Left ventricle myocardium inferior (tissue), 1 donor: ENCODE results near the gene VPS45. TPM values are rescaled to one million over a fixed set of nuclear protein-coding genes. Genes with fewer than 3 reads are reported as not detected.
"Not testable (repeated sequence)": the region's sequence is repeated elsewhere in the genome, so short reads cannot be mapped to it uniquely, and the experiment has no call there.

Experiments
- DNase-seq: peaks from one replicate; pipeline ENCODE4 v3.0.0-alpha.2; 2020
- H3K27ac ChIP-seq: fragments of 200-600 bp; replicated peaks from 2 replicates; pipeline ENCODE4 v1.8.0; 2021
- H3K27me3 ChIP-seq: fragments of 200-600 bp; 2 replicates; pipeline ENCODE4 v1.8.0; 2021; ENCODE audit warnings: low read depth
- H3K36me3 ChIP-seq: fragments of 200-600 bp; 2 replicates; pipeline ENCODE4 v1.8.0; 2021
- H3K4me1 ChIP-seq: fragments of 200-600 bp; 2 replicates; pipeline ENCODE4 v1.8.0; 2021
- H3K4me3 ChIP-seq: fragments of 200-600 bp; 2 replicates; pipeline ENCODE4 v1.8.0; 2021; ENCODE audit warnings: mild to moderate bottlenecking, moderate library complexity
- H3K9me3 ChIP-seq: fragments of 200-600 bp; replicated peaks from 2 replicates; pipeline ENCODE4 v1.8.0; 2021
- intact Hi-C: fragments of 100-400 bp; cut with micrococcal nuclease; formaldehyde crosslinking; loops from one replicate; pipeline ENCODE4 v1.11.0; 2022
- total RNA-seq: library from RNA; stranded (reverse); fragmentation: NEBNext Ultra II Directional; extraction: Animal tissue kit (Norgen Biotek cat#: 25700); gene quantifications from one replicate; pipeline ENCODE4 v1.2.1, GENCODE V29; 2021
- TF ChIP-seq, protein P1 (sequence below): fragments of 200-600 bp; IDR thresholded peaks from 2 replicates; pipeline ENCODE4 v1.8.0; 2021; ENCODE audit warnings: antibody characterized with exemption, mild to moderate bottlenecking, borderline replicate concordance
- donor health status: DM: no; HTN: yes; CAD: no; lungs with severe emphysema.

VPS45 gene
- total RNA-seq, 1 donor from 2014 or later, result 54.4 TPM

DNA sequence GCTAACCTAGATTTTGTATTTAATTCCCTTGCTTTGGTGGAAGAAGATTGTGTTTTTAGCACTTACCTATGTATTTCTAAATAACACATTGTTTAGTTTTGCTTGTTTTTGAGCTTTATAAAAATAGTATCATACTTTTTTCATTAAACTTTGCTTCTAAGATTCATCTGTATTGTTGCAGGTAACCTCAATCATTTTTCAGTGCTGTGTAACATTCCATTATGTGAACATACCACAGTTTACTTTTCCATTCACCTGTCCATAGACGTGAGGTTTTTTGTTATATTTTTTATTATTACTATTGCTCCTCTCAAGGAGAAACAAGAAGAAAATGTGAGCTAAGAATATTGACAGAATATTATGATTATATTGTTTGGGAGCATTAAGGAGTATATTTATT, 67.0 kb downstream of the VPS45 start:
- Histone ChIP-seq H3K4me1 (no peaks in the 10 kb centered on the region), H3K27ac (no peak overlapping the region), H3K9me3 (no peaks in the 10 kb centered on the region), H3K27me3 (no peaks in the 10 kb centered on the region), H3K4me3 (no peak overlapping the region), H3K36me3 (no peaks in the 10 kb centered on the region)
- no peak for DNase-seq
- intact Hi-C loops, result no loop called here
- TF ChIP-seq, protein P1, sequence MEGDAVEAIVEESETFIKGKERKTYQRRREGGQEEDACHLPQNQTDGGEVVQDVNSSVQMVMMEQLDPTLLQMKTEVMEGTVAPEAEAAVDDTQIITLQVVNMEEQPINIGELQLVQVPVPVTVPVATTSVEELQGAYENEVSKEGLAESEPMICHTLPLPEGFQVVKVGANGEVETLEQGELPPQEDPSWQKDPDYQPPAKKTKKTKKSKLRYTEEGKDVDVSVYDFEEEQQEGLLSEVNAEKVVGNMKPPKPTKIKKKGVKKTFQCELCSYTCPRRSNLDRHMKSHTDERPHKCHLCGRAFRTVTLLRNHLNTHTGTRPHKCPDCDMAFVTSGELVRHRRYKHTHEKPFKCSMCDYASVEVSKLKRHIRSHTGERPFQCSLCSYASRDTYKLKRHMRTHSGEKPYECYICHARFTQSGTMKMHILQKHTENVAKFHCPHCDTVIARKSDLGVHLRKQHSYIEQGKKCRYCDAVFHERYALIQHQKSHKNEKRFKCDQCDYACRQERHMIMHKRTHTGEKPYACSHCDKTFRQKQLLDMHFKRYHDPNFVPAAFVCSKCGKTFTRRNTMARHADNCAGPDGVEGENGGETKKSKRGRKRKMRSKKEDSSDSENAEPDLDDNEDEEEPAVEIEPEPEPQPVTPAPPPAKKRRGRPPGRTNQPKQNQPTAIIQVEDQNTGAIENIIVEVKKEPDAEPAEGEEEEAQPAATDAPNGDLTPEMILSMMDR, result no peak

DNA sequence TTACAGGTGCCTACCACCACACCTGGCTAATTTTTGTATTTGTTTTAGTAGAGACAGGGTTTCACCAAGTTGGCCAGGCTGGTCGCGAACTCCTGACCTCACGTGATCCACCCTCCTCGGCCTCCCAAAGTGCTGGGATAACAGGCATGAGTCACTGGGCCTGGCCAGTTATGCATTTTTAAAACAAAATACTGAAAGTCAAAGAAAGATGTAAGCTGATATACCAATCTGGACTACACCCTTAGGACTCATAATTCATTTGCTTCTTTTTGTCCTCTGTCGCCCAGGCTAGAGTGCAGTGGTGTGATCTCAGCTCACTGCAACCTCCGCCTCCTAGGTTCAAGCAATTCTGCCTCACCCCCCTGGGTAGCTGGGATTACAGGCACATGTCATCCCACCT, 67.8 kb downstream of the VPS45 start:
- H3K27me3 ChIP-seq, DNase-seq, H3K4me1 ChIP-seq, intact Hi-C loops, H3K9me3 ChIP-seq, H3K4me3 ChIP-seq, H3K36me3 ChIP-seq, H3K27ac ChIP-seq: not testable (repeated sequence)

DNA sequence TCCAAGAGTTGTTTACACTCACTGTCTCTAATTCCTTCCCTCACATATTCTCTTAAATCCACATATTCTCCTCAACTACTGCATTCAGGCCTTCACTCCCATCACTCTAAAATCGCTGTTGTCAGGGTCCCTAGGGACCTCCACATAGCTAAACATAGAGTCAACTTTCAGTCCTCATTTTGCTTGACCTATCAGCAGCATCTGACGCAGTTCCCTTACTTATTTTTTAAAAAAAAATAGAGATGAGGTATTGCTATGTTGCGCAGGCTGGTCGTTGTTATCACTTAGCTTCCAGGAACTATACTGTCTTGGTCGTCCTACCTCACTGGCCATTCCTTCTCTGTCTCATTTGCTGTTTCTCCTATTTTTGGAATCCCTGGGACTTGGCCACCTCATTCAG, 70.5 kb downstream of the VPS45 start:
- intact Hi-C loops, result no loop called here

DNA sequence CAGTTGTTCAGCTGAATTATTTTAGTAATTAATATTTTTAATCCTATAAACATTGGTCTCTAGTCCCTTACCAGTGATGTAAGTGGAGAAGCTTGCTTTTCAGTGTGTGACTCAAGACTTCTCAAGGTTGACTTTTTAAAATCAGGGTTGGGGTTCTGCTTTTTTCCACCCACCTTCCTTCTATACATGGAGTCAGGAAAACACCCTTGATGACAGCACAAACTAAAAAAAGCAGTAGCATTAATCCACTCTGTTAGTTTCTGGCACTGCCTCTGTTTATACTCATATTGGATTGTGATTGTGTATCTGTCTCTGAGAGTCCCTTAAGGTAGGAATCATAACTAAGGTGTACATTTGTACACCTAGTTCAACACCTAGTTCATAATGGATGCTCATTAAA, 73.9 kb downstream of the VPS45 start:
- Histone ChIP-seq H3K36me3 (no peaks in the 10 kb centered on the region), H3K9me3 (no peaks in the 10 kb centered on the region), H3K4me1 (peaks cover 33% of the 10 kb centered on the region), H3K27ac (peak overlapping the region; percentile 37), H3K27me3 (no peaks in the 10 kb centered on the region), H3K4me3 (no peak overlapping the region)
- intact Hi-C loops, result no loop called here
- TF ChIP-seq, protein P1, result no peak
- no peak for DNase-seq

More for the DNA sequence above, 70.5 kb downstream of the VPS45 start:
- peaks cover 20% of the 10 kb centered on the region for H3K4me1 ChIP-seq
- no peaks in the 10 kb centered on the region for H3K9me3 ChIP-seq
- peak overlapping the region; percentile 38 for H3K27ac ChIP-seq
- no peaks in the 10 kb centered on the region for H3K36me3 ChIP-seq
- TF ChIP-seq, protein P1, result no peak
- DNase-seq, result no peak
- no peak overlapping the region for H3K4me3 ChIP-seq
- no peaks in the 10 kb centered on the region for H3K27me3 ChIP-seq

DNA sequence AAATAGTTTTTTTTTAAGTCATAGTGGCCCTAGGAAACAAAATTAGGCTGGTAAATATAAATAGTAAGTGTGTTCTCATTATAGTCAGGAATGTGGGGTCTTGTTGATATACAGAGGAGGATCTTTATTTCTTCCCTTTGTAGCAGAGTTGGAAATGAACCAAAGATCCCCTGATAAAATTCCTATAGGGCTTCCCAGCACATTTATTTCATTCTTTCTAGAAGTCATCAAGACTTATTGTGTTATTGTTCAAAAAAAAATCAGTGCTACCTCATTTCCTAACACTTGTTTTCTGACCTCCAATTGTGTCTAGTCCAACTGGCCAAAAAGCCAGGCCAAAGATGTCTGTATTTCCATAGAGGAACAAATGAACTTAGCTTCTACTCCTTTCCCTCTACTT, 74.5 kb downstream of the VPS45 start:
- Histone ChIP-seq H3K4me3 (no peak overlapping the region), H3K4me1 (peaks cover 33% of the 10 kb centered on the region), H3K9me3 (no peaks in the 10 kb centered on the region), H3K36me3 (no peaks in the 10 kb centered on the region), H3K27me3 (no peaks in the 10 kb centered on the region), H3K27ac (peak overlapping the region; percentile 37)
- TF ChIP-seq, protein P1, result no peak
- DNase-seq, result no peak
- intact Hi-C loops, result no loop called here

DNA sequence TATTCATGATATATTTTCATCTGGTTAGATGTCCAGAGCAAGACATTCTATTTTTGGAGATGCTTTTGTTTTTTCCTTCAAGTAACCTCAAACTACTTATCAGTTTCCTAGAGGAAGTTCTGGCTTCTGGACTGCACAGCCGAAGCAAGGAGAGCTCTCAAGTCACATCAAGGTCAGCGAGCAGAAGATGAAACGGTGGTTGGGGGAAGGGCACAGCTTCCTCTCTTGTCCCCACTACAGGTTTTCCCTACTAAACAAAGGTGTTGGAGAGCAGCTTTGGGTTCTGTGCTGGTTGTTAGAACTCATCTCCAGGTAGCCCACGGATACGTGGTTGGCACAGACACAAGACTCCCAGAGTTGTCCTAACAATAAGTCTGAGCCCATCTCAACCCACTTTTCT, 77.0 kb downstream of the VPS45 start:
- Histone ChIP-seq H3K4me1 (peaks cover 47% of the 10 kb centered on the region), H3K27ac (peak overlapping the region; percentile 34), H3K9me3 (no peaks in the 10 kb centered on the region), H3K4me3 (no peak overlapping the region), H3K27me3 (no peaks in the 10 kb centered on the region), H3K36me3 (no peaks in the 10 kb centered on the region)
- DNase-seq, result no peak
- TF ChIP-seq, protein P1, result no peak
- intact Hi-C loops, result no loop called here

DNA sequence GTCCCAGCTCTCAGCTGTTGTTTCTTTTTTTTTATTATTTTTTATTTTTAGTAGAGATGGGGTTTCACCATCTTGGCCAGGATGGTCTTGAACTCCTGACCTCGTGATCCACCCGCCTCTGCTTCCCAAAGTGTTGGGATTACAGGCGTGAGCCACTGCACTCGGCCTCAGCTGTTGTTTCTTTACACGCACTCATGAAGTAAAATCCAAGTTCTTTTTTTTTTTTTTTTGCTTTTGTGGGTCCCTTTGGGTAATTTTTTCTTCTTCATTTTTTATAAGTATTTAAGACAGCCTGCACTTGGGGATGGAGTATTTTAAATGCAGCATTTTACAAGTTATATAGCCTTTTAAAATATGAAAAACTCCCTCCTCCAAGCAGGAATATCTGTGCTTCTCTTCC, 78.4 kb downstream of the VPS45 start:
- DNase-seq, H3K4me3 ChIP-seq, intact Hi-C loops, H3K27me3 ChIP-seq, H3K9me3 ChIP-seq, H3K27ac ChIP-seq, H3K36me3 ChIP-seq: not testable (repeated sequence)
- H3K4me1 ChIP-seq, result peaks cover 51% of the 10 kb centered on the region
